ENCODE measurements around the gene FOXQ1.
"Not testable (repeated sequence)": the region's sequence is repeated elsewhere in the genome, so short reads cannot be mapped to it uniquely, and the experiment has no call there.

FOXQ1 gene

GRCh38 chr6:1291381-1291780 is 20.5 kb upstream of the FOXQ1 start:
- DNase-seq (ENCODE audit: low read depth in 2 of 2), result no peak

- DNase-seq (ENCODE audit: low read depth in 2 of 2), result no peak
These were observed 16.5 kb upstream of the FOXQ1 start for GRCh38 chr6:1295420-1295819.

GRCh38 chr6:1296079-1296478 is 15.8 kb upstream of the FOXQ1 start:
- no peak for DNase-seq (ENCODE audit: low read depth in 2 of 2)

GRCh38 chr6:1296542-1296941 is 15.4 kb upstream of the FOXQ1 start:
- no peak for DNase-seq (ENCODE audit: low read depth in 2 of 2)

- no peak for DNase-seq (ENCODE audit: low read depth in 2 of 2)
These were observed 14.2 kb upstream of the FOXQ1 start for GRCh38 chr6:1297746-1298145.

GRCh38 chr6:1298768-1299167 is 13.1 kb upstream of the FOXQ1 start:
- DNase-seq (ENCODE audit: low read depth in 2 of 2), result no peak

GRCh38 chr6:1306133-1306532 is 5.8 kb upstream of the FOXQ1 start:
- no peak for DNase-seq (ENCODE audit: low read depth in 2 of 2)

GRCh38 chr6:1309366-1309765 is 2.5 kb upstream of the FOXQ1 start:
- no peak for DNase-seq (ENCODE audit: low read depth in 2 of 2)

- DNase-seq (ENCODE audit: low read depth in 2 of 2), result no peak
These were observed 1.1 kb upstream of the FOXQ1 start for GRCh38 chr6:1310628-1311399.

- no peak for DNase-seq (ENCODE audit: low read depth in 2 of 2)
These were observed 240 bp downstream of the FOXQ1 start for GRCh38 chr6:1312203-1312472.

GRCh38 chr6:1312473-1313367 is 822 bp downstream of the FOXQ1 start:
- no peak for DNase-seq (ENCODE audit: low read depth in 2 of 2)

- DNase-seq (ENCODE audit: low read depth in 2 of 2), result no peak
These were observed 1.5 kb downstream of the FOXQ1 start for GRCh38 chr6:1313384-1313766.

GRCh38 chr6:1313767-1314503 is 2.0 kb downstream of the FOXQ1 start:
- DNase-seq (ENCODE audit: low read depth in 2 of 2), result peak in 1 of 2 donors; percentile 12

GRCh38 chr6:1314617-1315016 is 2.7 kb downstream of the FOXQ1 start:
- DNase-seq (ENCODE audit: low read depth in 2 of 2), result no peak

GRCh38 chr6:1315201-1315559 is 3.3 kb downstream of the FOXQ1 start:
- no peak for DNase-seq (ENCODE audit: low read depth in 2 of 2)

GRCh38 chr6:1315560-1316386 is 3.9 kb downstream of the FOXQ1 start:
- DNase-seq (ENCODE audit: low read depth in 2 of 2), result no peak

GRCh38 chr6:1316489-1316971 is 4.6 kb downstream of the FOXQ1 start:
- DNase-seq (ENCODE audit: low read depth in 2 of 2), result no peak

GRCh38 chr6:1317302-1317815 is 5.5 kb downstream of the FOXQ1 start:
- no peak for DNase-seq (ENCODE audit: low read depth in 2 of 2)

- DNase-seq (ENCODE audit: low read depth in 2 of 2), result no peak
These were observed 6.1 kb downstream of the FOXQ1 start for GRCh38 chr6:1318036-1318435.

GRCh38 chr6:1318584-1318983 is 6.7 kb downstream of the FOXQ1 start:
- DNase-seq (ENCODE audit: low read depth in 2 of 2), result not testable (repeated sequence)

- DNase-seq (ENCODE audit: low read depth in 2 of 2), result no peak
These were observed 9.8 kb downstream of the FOXQ1 start for GRCh38 chr6:1321738-1322137.

Measured in stimulated activated CD4-positive, alpha-beta T cell treated with anti-CD3 and anti-CD28 coated beads, Interleukin-1b, Interleukin-23, amount 100 ng/mL, for 4 hours (primary cell).